A673 (cell line): ENCODE measurements around the gene SERTAD2. TPM values are rescaled to one million over a fixed set of nuclear protein-coding genes. Genes with fewer than 3 reads are reported as not detected.

Experiments used
- BruUV-seq: library from RNA; stranded (reverse); fragments of 400-500 nt; replicated peaks from 2 replicates; lab custom pipeline; 2021; lab: Mats Ljungman, UMichigan
- CTCF ChIA-PET: fragments of 300-600 bp; sonication (Branson Sonifier 250); formaldehyde crosslinking; loops from one replicate; lab custom pipeline; 2022; ENCODE audit warnings: antibody characterized with exemption; lab: Charles Lee
- POLR2A ChIA-PET: fragments of 300-600 bp; sonication (Branson Sonifier 250); formaldehyde crosslinking; loops from one replicate; lab custom pipeline; 2022; ENCODE audit warnings: antibody characterized with exemption; ENCODE audit not compliant: low non-redundant PET; lab: Charles Lee
- DNase-seq: peaks from one replicate; pipeline ENCODE4 v3.0.0-alpha.2; 2015; ENCODE audit warnings: low spot score
- H3K27ac ChIP-seq: fragments of 200-600 bp; sonication (generic); 2 replicates; pipeline ENCODE4 v1.5.1; 2016; ENCODE audit warnings: mixed run types, low read depth, mild to moderate bottlenecking, mixed read lengths, antibody characterized with exemption, low read length; ENCODE audit not compliant: poor library complexity, severe bottlenecking
- H3K27me3 ChIP-seq: fragments of 200-600 bp; sonication (generic); replicated peaks from 2 replicates; pipeline ENCODE4 v1.6.1; 2017; ENCODE audit warnings: mixed run types, low read depth, mild to moderate bottlenecking, mixed read lengths, antibody characterized with exemption, low read length; ENCODE audit not compliant: insufficient read depth, poor library complexity
- H3K36me3 ChIP-seq: fragments of 200-600 bp; sonication (generic); 2 replicates; pipeline ENCODE4 v1.6.1; 2016; ENCODE audit warnings: mixed run types, mild to moderate bottlenecking, mixed read lengths, antibody characterized with exemption, low read length; ENCODE audit not compliant: insufficient read depth, poor library complexity, severe bottlenecking
- H3K4me1 ChIP-seq: fragments of 200-600 bp; sonication (generic); 2 replicates; pipeline ENCODE4 v1.6.1; 2017; ENCODE audit warnings: mixed run types, mild to moderate bottlenecking, mixed read lengths, antibody characterized with exemption, low read length; ENCODE audit not compliant: insufficient read depth, poor library complexity, severe bottlenecking
- H3K4me3 ChIP-seq: fragments of 200-600 bp; sonication (generic); 2 replicates; pipeline ENCODE4 v1.5.1; 2016; ENCODE audit warnings: low read depth, mixed run types, mild to moderate bottlenecking, mixed read lengths, low read length; ENCODE audit not compliant: poor library complexity, severe bottlenecking
- H3K9me3 ChIP-seq: fragments of 200-600 bp; sonication (generic); 2 replicates; pipeline ENCODE4 v1.6.1; 2016; ENCODE audit warnings: mixed run types, low read depth, mild to moderate bottlenecking, mixed read lengths, antibody characterized with exemption, low read length; ENCODE audit not compliant: poor library complexity, severe bottlenecking
- CTCF ChIP-seq: fragments of 300-800, 200-600 bp; sonication (generic); conservative IDR thresholded peaks from 2 replicates; pipeline ENCODE4 v1.5.1; 2017; ENCODE audit warnings: low read depth, mild to moderate bottlenecking, antibody characterized with exemption, low read length, moderate library complexity, mixed read lengths
- EZH2 ChIP-seq: fragments of 200-600 bp; sonication (generic); IDR thresholded peaks from 2 replicates; pipeline ENCODE4 v1.6.1; 2017; ENCODE audit warnings: borderline replicate concordance, low read depth, mild to moderate bottlenecking, mixed read lengths, antibody characterized with exemption, low read length; ENCODE audit not compliant: poor library complexity, severe bottlenecking
- intact Hi-C: fragments of 100-400 bp; cut with micrococcal nuclease; formaldehyde crosslinking; loops from one replicate; pipeline ENCODE4 v1.10.0; 2022; ENCODE audit not compliant: unreplicated experiment
- total RNA-seq: library from RNA; stranded (reverse); gene quantifications from 2 replicates; pipeline ENCODE4 v1.2.3, GENCODE V29; 2021

Gene SERTAD2
- total RNA-seq, 1 experiment from 2014 or later, result 22.2 TPM

- no peak for DNase-seq
- Histone ChIP-seq H3K4me3 (no peak overlapping the region), H3K27me3 (no peaks in the 10 kb centered on the region), H3K27ac (no peak overlapping the region), H3K9me3 (no peaks in the 10 kb centered on the region), H3K36me3 (peaks cover 16% of the 10 kb centered on the region), H3K4me1 (peaks cover 8% of the 10 kb centered on the region)
- intact Hi-C loops, result no loop called here
- POLR2A ChIA-PET, result no interaction called here
- CTCF ChIA-PET, result no interaction called here
- no TSS peak for BruUV-seq
- TF ChIP-seq CTCF (no peak), EZH2 (no peak)
Measured at GRCh38 chr2:64630752-64631151, 23.0 kb downstream of the SERTAD2 start.

GRCh38 chr2:64629875-64630274 lies 23.8 kb downstream of the SERTAD2 start:
- H3K4me1 ChIP-seq, result peaks cover 7% of the 10 kb centered on the region

DNA sequence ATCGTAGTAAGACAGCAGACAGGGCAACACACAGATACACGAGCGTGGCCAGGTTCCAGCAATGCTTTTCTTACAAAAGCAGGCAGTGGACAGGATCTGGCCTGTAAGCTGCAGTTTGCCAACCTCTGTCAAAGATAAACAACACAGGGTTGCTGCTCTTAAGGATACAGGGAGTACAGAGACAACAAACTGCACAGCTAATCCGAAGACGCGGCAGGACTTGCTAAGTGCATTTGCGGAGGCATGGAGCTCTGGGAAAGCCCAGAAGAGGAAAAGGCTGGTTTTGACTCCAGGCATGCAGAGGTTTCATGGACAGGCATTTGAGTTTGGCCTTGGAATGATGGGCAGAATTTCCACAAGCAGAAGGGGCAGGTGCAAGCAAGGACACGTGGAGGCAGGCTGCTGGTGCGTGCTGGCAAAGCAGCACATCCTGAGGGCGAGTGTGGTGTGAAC lies 24.4 kb downstream of the SERTAD2 start:
- no TSS peak for BruUV-seq
- peaks cover 3% of the 10 kb centered on the region for H3K36me3 ChIP-seq
- no peak overlapping the region for H3K4me3 ChIP-seq
- intact Hi-C loops, result no loop called here
- ChIA-PET POLR2A (no interaction called here), CTCF (interaction anchor here (0.6 kb wide), 1 partner anchor 298 kb away, joined by 3 read pairs; no protein-coding TSS in a partner anchor)
- no peak for DNase-seq
- no peaks in the 10 kb centered on the region for H3K27me3 ChIP-seq
- TF ChIP-seq CTCF (no peak), EZH2 (no peak)
- H3K27ac ChIP-seq, result no peak overlapping the region
- H3K4me1 ChIP-seq, result peaks cover 7% of the 10 kb centered on the region
- no peaks in the 10 kb centered on the region for H3K9me3 ChIP-seq

More at GRCh38 chr2:64629875-64630274, 23.8 kb downstream of the SERTAD2 start:
- H3K4me3 ChIP-seq, result no peak overlapping the region
- intact Hi-C loops, result no loop called here
- CTCF ChIA-PET, result interaction anchor here (0.6 kb wide), 1 partner anchor 299 kb away, joined by 3 read pairs; no protein-coding TSS in a partner anchor
- POLR2A ChIA-PET, result no interaction called here
- peaks cover 9% of the 10 kb centered on the region for H3K36me3 ChIP-seq
- DNase-seq, result no peak
- H3K27ac ChIP-seq, result no peak overlapping the region
- H3K9me3 ChIP-seq, result no peaks in the 10 kb centered on the region
- BruUV-seq, result no TSS peak
- no peaks in the 10 kb centered on the region for H3K27me3 ChIP-seq
- no peak for TF ChIP-seq CTCF
